DND-41 (cell line): Measurements from ENCODE around the gene ST8SIA3.

Source experiments
- EZH2 ChIP-seq: IDR thresholded peaks from 3 replicates; pipeline ENCODE4 v1.6.1; 2012; ENCODE audit warnings: borderline replicate concordance, low read depth, mild to moderate bottlenecking, moderate library complexity, low read length, inconsistent platforms; ENCODE audit not compliant: severe bottlenecking
- TF ChIP-seq, protein P1 (sequence below): IDR thresholded peaks from 2 replicates; pipeline ENCODE4 v1.5.1; 2012; ENCODE audit warnings: borderline replicate concordance, low read length, moderate library complexity, mild to moderate bottlenecking; ENCODE audit not compliant: poor library complexity, severe bottlenecking; ENCODE audit errors: extremely low read depth

DNA sequence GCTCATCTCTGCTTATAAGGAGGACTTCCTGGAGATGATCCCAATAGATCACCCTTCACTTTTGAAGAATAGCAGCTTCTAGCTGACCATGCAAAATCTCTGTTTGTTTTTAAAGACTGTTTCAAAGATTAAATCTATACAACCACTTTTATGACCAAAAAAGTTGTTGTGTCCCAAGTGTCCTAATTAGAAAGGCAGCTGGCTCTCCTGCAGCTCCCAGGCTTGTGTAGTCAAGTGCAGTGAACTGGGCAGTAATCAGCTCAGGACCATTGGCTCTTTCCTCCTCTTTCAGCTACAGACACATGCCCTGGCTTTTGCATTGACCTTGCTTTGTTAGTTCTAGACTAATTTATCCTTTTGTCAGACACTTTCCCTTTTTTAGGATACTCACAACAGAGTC is 10.4 kb downstream of the ST8SIA3 start:
- TF ChIP-seq, protein P1, sequence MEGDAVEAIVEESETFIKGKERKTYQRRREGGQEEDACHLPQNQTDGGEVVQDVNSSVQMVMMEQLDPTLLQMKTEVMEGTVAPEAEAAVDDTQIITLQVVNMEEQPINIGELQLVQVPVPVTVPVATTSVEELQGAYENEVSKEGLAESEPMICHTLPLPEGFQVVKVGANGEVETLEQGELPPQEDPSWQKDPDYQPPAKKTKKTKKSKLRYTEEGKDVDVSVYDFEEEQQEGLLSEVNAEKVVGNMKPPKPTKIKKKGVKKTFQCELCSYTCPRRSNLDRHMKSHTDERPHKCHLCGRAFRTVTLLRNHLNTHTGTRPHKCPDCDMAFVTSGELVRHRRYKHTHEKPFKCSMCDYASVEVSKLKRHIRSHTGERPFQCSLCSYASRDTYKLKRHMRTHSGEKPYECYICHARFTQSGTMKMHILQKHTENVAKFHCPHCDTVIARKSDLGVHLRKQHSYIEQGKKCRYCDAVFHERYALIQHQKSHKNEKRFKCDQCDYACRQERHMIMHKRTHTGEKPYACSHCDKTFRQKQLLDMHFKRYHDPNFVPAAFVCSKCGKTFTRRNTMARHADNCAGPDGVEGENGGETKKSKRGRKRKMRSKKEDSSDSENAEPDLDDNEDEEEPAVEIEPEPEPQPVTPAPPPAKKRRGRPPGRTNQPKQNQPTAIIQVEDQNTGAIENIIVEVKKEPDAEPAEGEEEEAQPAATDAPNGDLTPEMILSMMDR, result no peak
- no peak for TF ChIP-seq EZH2
